Measurements from ENCODE around the gene HPSE2.
A peak's percentile ranks its signal among the peaks of the same experiment; 100 is the strongest.

Gene HPSE2

GRCh38 chr10:98666276-98666675 is 569.4 kb downstream of the HPSE2 start:
- peak; percentile 18 for DNase-seq

GRCh38 chr10:98664329-98665042 is 571.2 kb downstream of the HPSE2 start:
- DNase-seq = no peak

GRCh38 chr10:98659951-98660350 is 575.7 kb downstream of the HPSE2 start:
- no peak for DNase-seq

- DNase-seq = no peak
Measured at GRCh38 chr10:98655492-98655891, 580.2 kb downstream of the HPSE2 start.

GRCh38 chr10:98649170-98649569 is 586.5 kb downstream of the HPSE2 start:
- DNase-seq = no peak

- no peak for DNase-seq
Measured at GRCh38 chr10:98646998-98647917, 588.4 kb downstream of the HPSE2 start.

GRCh38 chr10:98644466-98644865 is 591.2 kb downstream of the HPSE2 start:
- DNase-seq = no peak

- DNase-seq = peak; percentile 13
Measured at GRCh38 chr10:98642281-98642680, 593.4 kb downstream of the HPSE2 start.

- no peak for DNase-seq
Measured at GRCh38 chr10:98638920-98639319, 596.7 kb downstream of the HPSE2 start.

GRCh38 chr10:98636921-98637329 is 598.7 kb downstream of the HPSE2 start:
- DNase-seq = peak; percentile 21

- no peak for DNase-seq
Measured at GRCh38 chr10:98632456-98633150, 603.0 kb downstream of the HPSE2 start.

- no peak for DNase-seq
Measured at GRCh38 chr10:98628206-98628605, 607.4 kb downstream of the HPSE2 start.

- no peak for DNase-seq
Measured at GRCh38 chr10:98627711-98628110, 607.9 kb downstream of the HPSE2 start.

GRCh38 chr10:98624963-98625362 is 610.7 kb downstream of the HPSE2 start:
- no peak for DNase-seq

- no peak for DNase-seq
Measured at GRCh38 chr10:98623176-98623575, 612.5 kb downstream of the HPSE2 start.

GRCh38 chr10:98621630-98622029 is 614.0 kb downstream of the HPSE2 start:
- no peak for DNase-seq

GRCh38 chr10:98620503-98620902 is 615.1 kb downstream of the HPSE2 start:
- DNase-seq = no peak

GRCh38 chr10:98619446-98619845 is 616.2 kb downstream of the HPSE2 start:
- no peak for DNase-seq

- DNase-seq = no peak
Measured at GRCh38 chr10:98617906-98618520, 617.6 kb downstream of the HPSE2 start.

GRCh38 chr10:98613446-98613845 is 622.2 kb downstream of the HPSE2 start:
- DNase-seq = no peak

GRCh38 chr10:98611436-98611835 is 624.2 kb downstream of the HPSE2 start:
- DNase-seq = no peak

GRCh38 chr10:98610836-98611235 is 624.8 kb downstream of the HPSE2 start:
- DNase-seq = no peak

- DNase-seq = no peak
Measured at GRCh38 chr10:98610301-98610700, 625.4 kb downstream of the HPSE2 start.
